Measurements from ENCODE around the gene ZNF25.
"Not testable (repeated sequence)": the region's sequence is repeated elsewhere in the genome, so short reads cannot be mapped to it uniquely, and the experiment has no call there.

ZNF25 gene

GRCh38 chr10:37976091-37976879 lies at the start of gene ZNF25:
ZNF25 (minus strand) TSS chr10:37976647; CDS start chr10:37971722, 4,925 bp downstream.
- peak; percentile 99 for DNase-seq

- no peak for DNase-seq
Observed at GRCh38 chr10:38025283-38025682, 48.8 kb upstream of the ZNF25 start.

- DNase-seq, result not testable (repeated sequence)
Observed at GRCh38 chr10:38019124-38019523, 42.7 kb upstream of the ZNF25 start.

DNA sequence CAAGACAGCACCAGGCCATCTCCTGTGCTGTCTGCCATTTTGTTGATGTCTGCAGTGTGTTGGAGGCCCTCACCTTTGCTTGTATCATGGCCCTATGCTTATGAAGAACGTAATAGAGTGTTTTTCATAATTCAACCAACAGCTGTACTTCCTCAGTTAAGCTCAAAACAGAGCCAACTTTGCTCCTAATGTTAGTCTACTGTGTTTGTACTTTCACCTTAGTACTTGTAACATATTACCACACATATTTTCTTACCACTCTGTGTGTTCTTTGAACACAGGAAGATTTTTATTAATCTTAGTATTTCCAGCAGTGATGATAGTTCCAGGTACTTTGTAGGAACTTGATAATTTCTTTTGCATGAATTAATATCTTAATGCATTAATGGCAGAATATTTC lies 39.9 kb upstream of the ZNF25 start:
- no peak for DNase-seq

DNA sequence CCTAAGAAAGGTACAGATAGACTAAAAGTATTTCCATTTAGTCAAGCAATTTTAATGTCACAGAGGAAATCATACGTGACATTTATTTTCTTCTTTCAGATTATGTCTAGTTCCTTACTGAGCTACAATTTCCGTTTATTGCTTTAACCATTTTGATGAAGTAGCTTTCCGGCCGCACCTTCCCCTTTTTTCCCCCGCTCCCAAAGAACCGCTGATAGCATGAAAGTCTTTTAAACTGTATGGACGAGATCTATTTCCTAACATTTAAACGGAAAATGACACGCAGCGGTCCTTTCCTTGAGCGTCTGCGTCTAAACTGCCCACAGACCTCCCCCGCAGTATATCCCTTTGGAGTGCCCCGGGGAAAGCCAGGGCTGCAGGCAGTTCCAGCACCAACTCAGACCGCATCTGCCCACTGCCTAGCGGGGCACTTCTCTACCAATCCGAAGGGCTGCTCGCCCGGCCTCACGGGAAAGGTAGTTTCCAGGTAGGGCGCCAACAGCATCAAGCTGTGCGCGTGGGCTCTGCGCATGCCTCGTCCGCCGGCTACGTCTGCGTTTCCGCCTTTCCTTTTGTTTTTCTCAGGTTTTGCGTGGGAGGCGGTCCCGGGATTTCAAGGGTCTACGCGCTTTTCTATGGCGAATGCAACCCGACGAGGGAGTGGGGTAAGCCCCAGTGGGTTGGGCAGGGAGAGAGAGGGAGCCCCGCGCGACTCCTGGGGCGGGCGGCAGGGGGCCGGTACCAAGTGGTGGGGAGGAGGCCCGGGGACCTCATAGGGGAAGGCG lies 33.9 kb upstream of the ZNF25 start, which contains the start of gene ZNF33A:
ZNF33A (plus strand) TSS at position 557 of the 785 bp plus-strand sequence. CDS start 1,667 bp downstream, outside the sequence.
- DNase-seq, result peak; percentile 94

GRCh38 chr10:38007991-38008390 lies 31.5 kb upstream of the ZNF25 start:
- no peak for DNase-seq

DNA sequence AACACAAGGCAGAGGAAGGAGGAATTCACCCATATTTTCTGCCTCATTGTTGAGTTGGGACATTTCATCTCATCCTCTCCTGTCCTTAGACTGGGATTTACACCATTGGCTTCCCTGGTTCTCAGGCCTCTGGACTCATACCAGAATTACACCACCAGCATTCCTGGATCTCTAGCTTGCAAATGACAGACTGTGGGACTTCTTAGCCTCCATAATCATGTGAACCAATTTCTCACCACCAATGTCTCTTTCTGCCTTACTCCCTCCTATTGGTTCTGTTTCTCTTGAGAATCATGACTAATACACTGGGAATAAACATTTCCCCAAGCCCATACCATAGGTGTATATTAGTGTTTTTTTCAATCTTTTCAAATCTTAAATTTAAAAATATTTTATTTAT lies 31.1 kb upstream of the ZNF25 start:
- DNase-seq, result no peak

DNA sequence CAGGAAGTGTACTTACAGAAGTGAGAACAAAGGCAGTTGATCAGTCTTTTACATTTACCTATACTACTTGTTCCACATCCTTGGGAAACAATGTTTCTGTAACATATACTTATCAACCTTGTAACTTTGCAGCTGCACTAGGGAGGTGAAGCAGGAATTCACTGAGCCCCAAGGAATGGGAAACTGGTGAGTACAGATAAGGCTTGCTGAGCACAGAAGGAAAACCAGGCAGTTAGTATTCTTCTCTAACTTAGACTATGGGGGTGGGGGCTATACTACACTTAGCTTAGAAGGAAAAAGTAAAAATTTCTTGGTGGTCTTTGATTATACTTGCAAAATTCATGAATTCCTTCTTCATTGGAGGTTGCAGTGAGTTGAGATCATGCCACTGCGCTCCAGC lies 27.1 kb upstream of the ZNF25 start:
- DNase-seq, result no peak

DNA sequence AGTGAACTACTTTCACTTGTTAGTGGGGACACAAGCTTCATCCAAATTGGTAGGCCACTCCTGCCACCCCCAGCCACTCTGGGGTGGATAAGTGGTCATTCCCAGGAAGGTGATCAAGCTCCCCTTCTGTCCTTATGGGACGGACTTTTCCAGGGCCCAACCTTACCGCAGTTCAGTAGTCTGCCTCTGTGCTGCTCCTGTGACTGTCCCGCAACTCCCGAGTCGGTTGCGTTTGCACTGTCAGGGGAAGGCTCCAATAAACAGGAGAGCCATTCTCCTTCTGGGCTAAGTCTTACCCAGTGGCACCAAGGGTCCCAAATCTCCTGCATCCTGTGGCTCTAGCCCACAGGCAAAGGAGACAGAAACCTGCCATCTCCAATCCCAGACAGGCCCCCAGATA lies 26.6 kb upstream of the ZNF25 start:
- no peak for DNase-seq

DNA sequence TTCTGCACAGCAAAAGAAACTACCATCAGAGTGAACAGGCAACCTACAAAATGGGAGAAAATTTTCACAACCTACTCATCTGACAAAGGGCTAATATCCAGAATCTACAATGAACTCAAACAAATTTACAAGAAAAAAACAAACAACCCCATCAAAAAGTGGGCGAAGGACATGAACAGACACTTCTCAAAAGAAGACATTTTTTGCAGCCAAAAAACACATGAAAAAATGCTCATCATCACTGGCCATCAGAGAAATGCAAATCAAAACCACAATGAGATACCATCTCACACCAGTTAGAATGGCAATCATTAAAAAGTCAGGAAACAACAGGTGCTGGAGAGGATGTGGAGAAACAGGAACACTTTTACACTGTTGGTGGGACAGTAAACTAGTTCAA lies 24.0 kb upstream of the ZNF25 start:
- not testable (repeated sequence) for DNase-seq

GRCh38 chr10:37998920-37999319 lies 22.5 kb upstream of the ZNF25 start:
- DNase-seq, result not testable (repeated sequence)

DNA sequence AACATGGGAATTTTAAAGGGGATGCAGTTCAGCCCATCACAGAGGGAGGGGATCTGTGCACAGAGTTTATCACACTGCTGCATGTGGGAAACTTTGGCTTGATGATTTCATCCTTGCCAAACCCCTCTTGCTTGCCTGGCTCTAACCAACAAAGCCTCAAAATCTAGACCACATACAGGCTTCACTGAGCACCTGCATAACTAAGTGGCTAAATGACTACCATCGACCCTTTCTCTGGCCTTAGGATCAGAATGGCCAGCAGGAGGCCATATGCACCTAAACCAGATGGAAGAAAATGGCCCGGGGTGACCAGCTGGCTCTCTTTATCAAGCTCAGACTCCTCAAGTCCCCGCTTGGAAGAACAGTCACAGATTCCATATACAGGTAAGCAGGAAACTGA lies 15.6 kb upstream of the ZNF25 start:
- no peak for DNase-seq

GRCh38 chr10:37991655-37992054 lies 15.2 kb upstream of the ZNF25 start:
- DNase-seq, result no peak

- no peak for DNase-seq
Observed at GRCh38 chr10:37976880-37977203, 395 bp upstream of the ZNF25 start.

- DNase-seq, result peak; percentile 41
Observed at GRCh38 chr10:37975401-37975991, 951 bp downstream of the ZNF25 start.

DNA sequence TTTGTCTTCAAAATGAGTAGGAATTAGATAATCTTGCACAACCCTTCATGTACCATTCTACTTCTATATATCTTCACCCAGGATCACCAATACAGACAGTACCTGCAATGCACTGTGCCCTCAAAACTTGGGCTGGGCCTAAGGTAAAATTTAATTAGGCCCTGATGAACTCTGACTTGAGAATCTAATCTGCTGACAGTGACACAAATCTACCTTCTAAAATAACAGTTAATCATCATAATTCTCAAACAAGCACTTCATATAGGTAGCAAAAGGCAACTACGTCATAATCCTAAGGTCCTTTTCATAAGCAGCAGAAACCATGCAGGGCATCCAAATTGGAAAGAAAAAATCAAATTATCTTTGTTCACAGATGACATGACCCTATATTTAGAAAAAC lies 4.1 kb downstream of the ZNF25 start:
- no peak for DNase-seq

- no peak for DNase-seq
Observed at GRCh38 chr10:37965006-37965405, 11.4 kb downstream of the ZNF25 start.

- DNase-seq, result no peak
Observed at GRCh38 chr10:37960591-37961137, 15.8 kb downstream of the ZNF25 start.

- no peak for DNase-seq
Observed at GRCh38 chr10:37957841-37958240, 18.6 kb downstream of the ZNF25 start.

DNA sequence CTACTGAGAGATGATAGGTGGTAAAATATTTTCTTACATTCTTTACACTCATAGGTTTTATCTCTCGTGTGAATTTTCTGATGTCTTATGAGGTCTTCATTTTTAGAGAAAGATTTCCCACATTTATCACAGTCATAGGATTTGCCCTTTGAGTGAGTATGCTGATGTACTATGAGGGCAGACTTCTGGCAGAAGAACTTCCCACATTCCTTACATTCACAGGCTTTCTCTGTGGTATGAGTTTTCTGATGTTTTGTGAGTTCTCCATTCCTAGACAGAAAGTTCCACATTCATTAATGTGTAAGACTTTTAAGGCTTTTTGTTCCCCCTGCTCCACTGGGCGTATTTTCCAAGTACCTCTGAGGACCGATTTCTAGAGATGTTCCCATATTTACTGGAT lies 23.5 kb downstream of the ZNF25 start:
- no peak for DNase-seq

DNA sequence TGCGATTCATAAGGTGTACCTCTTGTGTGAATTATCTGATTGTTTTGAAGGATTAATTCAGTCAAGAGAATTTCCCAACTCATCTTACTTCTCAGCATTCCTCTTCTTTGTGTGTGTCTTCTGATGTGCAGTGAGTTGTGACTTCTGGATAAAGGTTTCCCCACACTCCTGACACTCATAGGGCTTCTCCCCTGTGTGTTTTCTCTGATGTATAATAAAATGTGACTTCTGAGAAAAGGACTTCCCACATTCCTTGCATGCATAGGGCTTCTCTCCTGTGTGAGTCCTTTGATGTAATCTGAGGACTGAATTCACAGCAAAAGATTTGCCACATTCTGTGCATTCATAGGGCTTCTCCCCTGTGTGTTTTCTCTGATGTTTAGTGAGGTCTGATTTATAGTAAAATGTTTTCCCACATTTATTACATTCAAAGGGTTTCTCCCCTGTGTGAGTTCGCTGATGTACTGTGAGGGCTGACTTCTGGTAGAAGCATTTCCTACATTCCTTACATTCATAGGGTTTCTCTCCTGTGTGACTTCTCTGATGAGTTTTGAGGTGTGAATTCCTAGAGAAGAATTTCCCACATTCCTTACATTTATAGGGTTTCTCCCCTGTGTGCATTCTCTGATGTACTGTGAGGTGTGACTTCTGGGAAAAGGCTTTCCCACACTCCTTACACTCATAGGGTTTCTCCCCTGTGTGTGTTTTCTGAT lies 24.2 kb downstream of the ZNF25 start:
- no peak for DNase-seq

DNA sequence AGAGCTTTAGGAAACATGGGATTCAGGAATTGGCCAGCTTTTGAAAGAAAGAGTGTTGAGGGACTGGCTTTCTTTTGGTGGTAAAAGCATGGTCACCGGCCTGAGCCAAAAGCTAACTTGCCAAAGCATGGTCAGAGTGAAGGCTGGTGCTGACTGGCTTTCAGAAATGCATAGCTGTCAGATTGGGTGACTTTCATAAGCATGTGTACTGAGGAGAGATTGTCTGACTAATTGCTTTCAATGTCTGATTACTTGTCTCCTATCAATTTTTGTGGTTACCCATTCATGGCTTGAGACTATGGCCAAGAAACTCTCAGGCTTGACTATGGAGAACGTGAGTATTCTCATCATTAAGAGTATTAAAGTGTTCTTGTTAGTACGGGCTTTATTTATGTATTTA lies 28.2 kb downstream of the ZNF25 start:
- no peak for DNase-seq

DNA sequence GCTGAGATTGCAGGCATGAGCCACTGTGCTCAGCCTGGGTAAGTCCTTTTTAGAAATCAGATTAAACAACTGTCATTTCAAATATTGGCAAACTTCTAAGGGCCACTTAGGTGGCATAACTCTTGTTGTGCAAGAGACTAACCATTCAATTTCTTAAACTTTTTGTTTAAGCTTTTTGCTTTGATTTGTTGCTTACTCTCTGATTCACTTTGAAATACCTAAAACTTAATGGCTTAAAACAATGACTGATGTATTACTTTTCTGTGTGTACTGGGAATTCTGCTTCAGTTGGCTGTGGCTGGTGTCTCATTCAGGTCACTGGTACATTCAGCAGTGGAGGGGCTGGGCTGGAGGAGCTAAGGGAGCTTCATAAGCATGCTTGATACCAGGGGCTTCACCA lies 28.9 kb downstream of the ZNF25 start:
- DNase-seq, result no peak
